Uterus (tissue), 4 donors: Measurements from ENCODE around the gene FZD8. TPM values are rescaled to one million over a fixed set of nuclear protein-coding genes. Genes with fewer than 3 reads are reported as not detected.
"Not testable (repeated sequence)": the region's sequence is repeated elsewhere in the genome, so short reads cannot be mapped to it uniquely, and the experiment has no call there.

Experiments
- DNase-seq, 2 donors: peaks; one replicate each; pipeline ENCODE4 v3.0.0-alpha.2; 2019 to 2020
- H3K27ac ChIP-seq, 2 donors: fragments of 200-600 bp; sonication (generic); 1 replicate in 1 of 2; 2 replicates in 1 of 2; pipeline ENCODE4 v1.5.1; 2016 to 2018
- H3K27me3 ChIP-seq, 2 donors: fragments of 200-600 bp; sonication (generic); one replicate each; pipeline ENCODE4 v1.5.1; 2018 to 2019; ENCODE audit warnings: control low read depth in 1 of 2
- H3K36me3 ChIP-seq, 2 donors: fragments of 200-600 bp; sonication (generic); one replicate each; pipeline ENCODE4 v1.5.1; 2019; ENCODE audit warnings: control low read depth in 1 of 2
- H3K4me1 ChIP-seq, 2 donors: fragments of 200-600 bp; sonication (generic); one replicate each; pipeline ENCODE4 v1.5.1; 2018 to 2019; ENCODE audit warnings: control low read depth in 1 of 2
- H3K4me3 ChIP-seq, 2 donors: fragments of 200-600 bp; sonication (generic); 1 replicate in 1 of 2; 2 replicates in 1 of 2; pipeline ENCODE4 v1.5.1; 2018 to 2019; ENCODE audit warnings: mild to moderate bottlenecking in 1 of 2
- H3K9me3 ChIP-seq, 2 donors: fragments of 200-600 bp; sonication (generic); one replicate each; pipeline ENCODE4 v1.5.1; 2019; ENCODE audit warnings: control low read depth in 1 of 2
- CTCF ChIP-seq, 4 experiments: fragments of 200-600 bp in 2 of 4; fragments of 450-650 bp in 2 of 4; sonication (generic) in 2 of 4; IDR thresholded peaks; one replicate each; pipeline ENCODE4 v1.5.1; 2016 to 2019; ENCODE audit warnings: antibody characterized with exemption in 4 of 4, mild to moderate bottlenecking in 2 of 4, moderate library complexity in 1 of 4
- POLR2A ChIP-seq, 2 donors: fragments of 450-650 bp; IDR thresholded peaks; one replicate each; pipeline ENCODE4 v1.6.1; 2016; ENCODE audit warnings: antibody characterized with exemption in 2 of 2, mild to moderate bottlenecking in 1 of 2, moderate library complexity in 1 of 2
- intact Hi-C: fragments of 100-400 bp; cut with DNase I; formaldehyde crosslinking; loops from one replicate; pipeline ENCODE4 v1.15.1; 2023; ENCODE audit warnings: low total_unique reads
- total RNA-seq, 4 donors: library from RNA; depleted of rRNA in 3 of 4; stranded (reverse); fragments of >200 nt in 3 of 4; gene quantifications; one replicate each; pipeline versions ENCODE4 v1.1.0 to v1.2.4, GENCODE V29; 2014 to 2023
- donor health status: DM: yes; HTN: yes; CAD: no.

FZD8 gene
- 10 to 100 TPM in 1 of 4 donors, 1 to 10 TPM in 3; 1.8 to 14.9 (median 5.3) TPM for total RNA-seq

- peaks cover 0 to 3% of the 10 kb centered on the region in 2 donors for H3K4me1 ChIP-seq
- no peaks in the 10 kb centered on the region for H3K9me3 ChIP-seq
- H3K36me3 ChIP-seq = no peaks in the 10 kb centered on the region
- no peaks in the 10 kb centered on the region for H3K27me3 ChIP-seq
- peak; percentile 85 to 91 for DNase-seq
- intact Hi-C loops = no loop called here
- H3K4me3 ChIP-seq = peak within 1 kb of the TSS; percentile 45 to 54
- TF ChIP-seq CTCF (IDR thresholded peaks at IDR 0.05) (peak in 1 of 4 experiments; percentile 3), POLR2A (IDR thresholded peaks at IDR 0.05) (peak; percentile 90 to 91)
- peak within 1 kb of the TSS; percentile 61 to 85 for H3K27ac ChIP-seq
Measured at GRCh38 chr10:35642035-35642792, at the start of gene FZD8. Gene FZD8 (minus strand): TSS chr10:35642296. CDS start chr10:35641429, 867 bp downstream.

GRCh38 chr10:35691522-35692236 is 49.6 kb upstream of the FZD8 start:
- H3K27ac ChIP-seq = no peak overlapping the region
- no peak for TF ChIP-seq CTCF (IDR thresholded peaks at IDR 0.05)
- TF ChIP-seq POLR2A (IDR thresholded peaks at IDR 0.05) = no peak
- DNase-seq = no peak
- H3K27me3 ChIP-seq = no peaks in the 10 kb centered on the region
- no peak overlapping the region for H3K4me3 ChIP-seq
- H3K36me3 ChIP-seq = no peaks in the 10 kb centered on the region
- no peaks in the 10 kb centered on the region for H3K9me3 ChIP-seq
- no peaks in the 10 kb centered on the region for H3K4me1 ChIP-seq
- intact Hi-C loops = no loop called here

- Histone ChIP-seq H3K4me3 (no peak overlapping the region), H3K27ac (no peak overlapping the region), H3K36me3 (no peaks in the 10 kb centered on the region), H3K4me1 (no peaks in the 10 kb centered on the region), H3K27me3 (no peaks in the 10 kb centered on the region), H3K9me3 (no peaks in the 10 kb centered on the region)
- TF ChIP-seq CTCF (IDR thresholded peaks at IDR 0.05) (no peak), POLR2A (IDR thresholded peaks at IDR 0.05) (no peak)
- no peak for DNase-seq
- intact Hi-C loops = no loop called here
Measured at GRCh38 chr10:35690534-35690933, 48.4 kb upstream of the FZD8 start.

GRCh38 chr10:35685858-35686257 is 43.8 kb upstream of the FZD8 start:
- H3K36me3 ChIP-seq, H3K27me3 ChIP-seq, intact Hi-C loops, DNase-seq, H3K4me1 ChIP-seq, H3K4me3 ChIP-seq, H3K9me3 ChIP-seq, H3K27ac ChIP-seq: not testable (repeated sequence)

- Histone ChIP-seq H3K27me3 (no peaks in the 10 kb centered on the region), H3K27ac (no peak overlapping the region), H3K36me3 (no peaks in the 10 kb centered on the region), H3K9me3 (no peaks in the 10 kb centered on the region), H3K4me1 (no peaks in the 10 kb centered on the region), H3K4me3 (no peak overlapping the region)
- intact Hi-C loops = no loop called here
- no peak for DNase-seq
- TF ChIP-seq POLR2A (IDR thresholded peaks at IDR 0.05) (no peak), CTCF (IDR thresholded peaks at IDR 0.05) (no peak)
Measured at GRCh38 chr10:35685402-35685801, 43.3 kb upstream of the FZD8 start.
